Right cardiac atrium (tissue), 5 donors: Measurements from ENCODE around the gene GRM7. TPM values are rescaled to one million over a fixed set of nuclear protein-coding genes. Genes with fewer than 3 reads are reported as not detected.

ENCODE experiments used
- ATAC-seq, 2 donors: fragments of 200-7000 bp; cut with Tn5 transposase; one replicate each; pipeline versions ENCODE4 v1.8.0 to v1.9.1; 2020; ENCODE audit warnings: moderate library complexity in 2 of 2, mild to moderate bottlenecking in 1 of 2
- DNase-seq, 3 donors: peaks; one replicate each; pipeline ENCODE4 v3.0.0-alpha.2; 2020
- H3K27ac ChIP-seq: one replicate; pipeline ENCODE4 v1.5.1; 2013; ENCODE audit warnings: mild to moderate bottlenecking, low read length, control low read depth, moderate library complexity
- H3K27me3 ChIP-seq: one replicate; pipeline ENCODE4 v1.6.1; 2013; ENCODE audit not compliant: control insufficient read depth, insufficient read depth
- H3K4me1 ChIP-seq: one replicate; pipeline ENCODE4 v1.6.1; 2013; ENCODE audit warnings: low read length; ENCODE audit not compliant: control insufficient read depth, insufficient read depth
- H3K4me3 ChIP-seq: one replicate; pipeline ENCODE4 v1.5.1; 2013; ENCODE audit warnings: low read length, control low read depth
- H3K9me3 ChIP-seq: one replicate; pipeline ENCODE4 v1.6.1; 2013; ENCODE audit warnings: low read length; ENCODE audit not compliant: control insufficient read depth
- WGBS: extraction: QIAGEN DNeasy Blood & Tissue Kit; methylation state at CpG from one replicate; pipeline ENCODE4 v1.1.7; 2013; 5-methylcytosine and 5-hydroxymethylcytosine counted together
- intact Hi-C, 4 donors: fragments of 100-400 bp; cut with DNase I; formaldehyde crosslinking; loops; one replicate each; pipeline versions ENCODE4 v1.11.0 to v1.14.0; 2022 to 2023
- polyA plus RNA-seq: library from polyadenylated mRNA; stranded (reverse); fragments of 200-250 nt; gene quantifications from one replicate; pipeline ENCODE4 v1.2.3, GENCODE V29; 2013
- total RNA-seq, 4 donors: library from RNA; stranded (reverse); fragmentation: NEBNext Ultra II Directional; extraction: Animal tissue kit (Norgen Biotek cat#: 25700); gene quantifications; one replicate each; pipeline ENCODE4 v1.2.1, GENCODE V29; 2021
- donor health status: healthy with polysubstance abuse.
- donor health status: DM: no; HTN: yes; CAD: no.
- donor health status: DM: no; HTN: no; CAD: no.
- donor health status: DM: no; HTN: yes; CAD: no; lungs with severe emphysema.
- donor health status: DM: yes; HTN: yes; CAD: no.

The GRM7 gene
- total and polyA plus RNA-seq, 5 donors: not detected

GRCh38 chr3:7203969-7204847 lies 343.3 kb downstream of the GRM7 start:
- Histone ChIP-seq H3K27ac (no peak overlapping the region), H3K9me3 (no peaks in the 10 kb centered on the region), H3K27me3 (no peaks in the 10 kb centered on the region), H3K4me3 (no peak overlapping the region), H3K4me1 (no peaks in the 10 kb centered on the region)
- WGBS: 87% methylated on average over 5 of the region's 5 CpGs
- intact Hi-C loops: no loop called here
- ATAC-seq (no peak), DNase-seq (no peak)

DNA sequence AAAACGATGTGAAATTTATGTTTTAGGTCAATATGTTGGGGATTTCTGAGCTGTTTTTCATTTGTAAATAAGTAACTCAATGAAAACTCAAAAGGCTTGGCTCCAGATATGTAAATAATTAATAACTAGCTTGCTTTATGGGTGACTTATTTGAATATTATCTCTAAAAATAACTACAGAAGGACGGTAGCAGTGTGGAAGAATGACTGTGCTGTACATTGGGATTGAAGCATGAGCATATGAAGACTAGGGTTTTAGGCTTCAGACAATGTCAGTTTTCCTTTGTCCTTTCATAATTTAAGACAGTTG lies 343.9 kb downstream of the GRM7 start:
- DNase-seq (no peak), ATAC-seq (no peak)
- Histone ChIP-seq H3K27ac (no peak overlapping the region), H3K4me1 (no peaks in the 10 kb centered on the region), H3K9me3 (no peaks in the 10 kb centered on the region), H3K27me3 (no peaks in the 10 kb centered on the region), H3K4me3 (no peak overlapping the region)
- 68% methylated on average over 2 of the region's 2 CpGs for WGBS
- intact Hi-C loops: no loop called here

- ATAC-seq (no peak), DNase-seq (no peak)
- H3K27me3 ChIP-seq: no peaks in the 10 kb centered on the region
- no peaks in the 10 kb centered on the region for H3K9me3 ChIP-seq
- intact Hi-C loops: no loop called here
- 69% methylated on average over 4 of the region's 4 CpGs for WGBS
- no peak overlapping the region for H3K27ac ChIP-seq
- H3K4me1 ChIP-seq: no peaks in the 10 kb centered on the region
- peak overlapping the region; percentile 36 for H3K4me3 ChIP-seq
These were observed 344.6 kb downstream of the GRM7 start for GRCh38 chr3:7205535-7205934.

DNA sequence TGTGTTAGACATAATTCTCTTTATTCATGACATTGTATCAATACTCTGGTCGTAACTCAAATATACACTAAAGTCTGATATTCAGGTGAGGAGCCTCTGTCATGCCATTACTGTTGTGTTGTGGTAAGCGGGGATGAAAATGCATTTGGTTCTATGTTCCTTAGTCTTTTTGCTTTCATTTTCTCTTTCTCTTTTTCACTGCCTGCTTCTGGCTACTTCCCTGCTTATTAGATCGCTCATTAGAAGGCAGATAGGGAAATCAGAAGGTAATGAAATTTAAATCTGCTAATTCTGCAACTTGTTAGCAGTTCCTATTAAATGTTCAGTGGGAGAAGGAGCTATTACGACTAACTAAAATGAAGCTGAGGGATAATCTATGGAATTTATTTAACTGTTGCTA lies 345.0 kb downstream of the GRM7 start:
- intact Hi-C loops: no loop called here
- ATAC-seq (no peak), DNase-seq (no peak)
- no peaks in the 10 kb centered on the region for H3K4me1 ChIP-seq
- H3K9me3 ChIP-seq: no peaks in the 10 kb centered on the region
- H3K27ac ChIP-seq: no peak overlapping the region
- no peaks in the 10 kb centered on the region for H3K27me3 ChIP-seq
- WGBS: 65% methylated on average over 4 of the region's 4 CpGs
- H3K4me3 ChIP-seq: peak overlapping the region; percentile 36

DNA sequence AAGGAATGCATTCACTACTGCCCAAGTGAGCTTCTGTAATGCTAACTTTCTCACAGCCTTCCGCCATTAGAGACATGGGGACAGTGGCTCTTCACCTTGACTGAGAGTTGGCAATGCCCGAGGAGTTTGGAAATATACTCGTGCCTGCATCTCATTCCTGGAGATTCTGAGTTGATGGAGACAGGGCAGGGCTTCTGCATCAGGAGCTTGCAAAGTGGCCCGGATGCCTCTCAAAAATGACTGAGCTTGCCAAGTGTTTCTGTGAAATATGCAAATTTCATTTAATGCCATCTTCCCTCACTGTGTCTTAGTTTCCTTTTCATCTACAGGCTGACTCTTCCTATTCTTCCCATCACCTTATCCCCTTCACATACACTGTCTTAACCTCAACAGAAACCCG lies 346.2 kb downstream of the GRM7 start:
- ATAC-seq: no peak
- DNase-seq: no peak
- H3K4me3 ChIP-seq: no peak overlapping the region
- 82% methylated on average over 5 of the region's 5 CpGs for WGBS
- H3K27me3 ChIP-seq: no peaks in the 10 kb centered on the region
- H3K9me3 ChIP-seq: no peaks in the 10 kb centered on the region
- no peak overlapping the region for H3K27ac ChIP-seq
- intact Hi-C loops: no loop called here
- no peaks in the 10 kb centered on the region for H3K4me1 ChIP-seq

DNA sequence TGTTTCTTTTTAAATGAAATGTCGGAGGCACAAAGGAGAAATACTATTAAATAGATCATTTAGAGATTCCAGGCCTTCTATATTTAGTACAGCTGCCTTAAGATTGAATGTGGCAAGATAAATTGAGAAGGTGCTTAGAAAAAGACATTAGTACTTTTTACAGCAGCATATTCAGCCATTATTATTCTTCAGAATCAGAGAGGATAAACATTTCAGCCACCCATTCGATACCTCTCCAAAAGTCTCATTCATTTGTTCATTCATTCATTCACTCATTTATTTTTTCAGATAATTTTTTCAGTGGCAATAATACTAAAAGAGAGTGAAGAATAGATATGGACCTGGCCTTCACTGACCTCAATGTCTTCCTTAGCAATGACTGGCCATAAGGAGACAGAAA lies 347.0 kb downstream of the GRM7 start:
- Histone ChIP-seq H3K9me3 (no peaks in the 10 kb centered on the region), H3K27me3 (no peaks in the 10 kb centered on the region), H3K4me3 (no peak overlapping the region), H3K27ac (no peak overlapping the region), H3K4me1 (no peaks in the 10 kb centered on the region)
- no peak for DNase-seq
- intact Hi-C loops: no loop called here
- 76% methylated on average over 2 of the region's 2 CpGs for WGBS
- ATAC-seq: no peak

- Histone ChIP-seq H3K27me3 (no peaks in the 10 kb centered on the region), H3K9me3 (no peaks in the 10 kb centered on the region), H3K27ac (no peak overlapping the region), H3K4me1 (no peaks in the 10 kb centered on the region), H3K4me3 (no peak overlapping the region)
- intact Hi-C loops: no loop called here
- DNase-seq (no peak), ATAC-seq (no peak)
These were observed 348.2 kb downstream of the GRM7 start for GRCh38 chr3:7209098-7209497.

DNA sequence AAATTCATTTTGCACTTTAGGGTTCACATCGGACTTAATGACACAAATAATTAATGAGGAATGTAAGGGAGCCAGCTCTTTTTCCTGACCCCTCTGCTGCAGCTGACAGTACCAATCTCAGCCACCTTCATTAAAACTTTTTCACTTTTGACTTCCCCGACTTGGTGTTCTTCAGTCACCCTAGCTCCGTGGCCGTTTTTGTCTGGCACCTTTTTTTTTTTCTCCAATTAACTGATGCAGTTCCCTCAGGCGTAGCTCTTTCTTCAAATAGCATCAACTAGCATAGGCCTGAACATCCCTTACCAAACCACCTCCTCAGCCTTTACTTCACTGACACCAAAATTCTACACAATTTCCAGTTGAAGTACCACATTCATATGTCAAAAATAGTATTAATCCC lies 350.8 kb downstream of the GRM7 start:
- Histone ChIP-seq H3K9me3 (no peaks in the 10 kb centered on the region), H3K27me3 (no peaks in the 10 kb centered on the region), H3K4me3 (no peak overlapping the region), H3K4me1 (no peaks in the 10 kb centered on the region), H3K27ac (no peak overlapping the region)
- 44% methylated on average over 5 of the region's 5 CpGs for WGBS
- ATAC-seq: no peak
- no peak for DNase-seq
- intact Hi-C loops: no loop called here

DNA sequence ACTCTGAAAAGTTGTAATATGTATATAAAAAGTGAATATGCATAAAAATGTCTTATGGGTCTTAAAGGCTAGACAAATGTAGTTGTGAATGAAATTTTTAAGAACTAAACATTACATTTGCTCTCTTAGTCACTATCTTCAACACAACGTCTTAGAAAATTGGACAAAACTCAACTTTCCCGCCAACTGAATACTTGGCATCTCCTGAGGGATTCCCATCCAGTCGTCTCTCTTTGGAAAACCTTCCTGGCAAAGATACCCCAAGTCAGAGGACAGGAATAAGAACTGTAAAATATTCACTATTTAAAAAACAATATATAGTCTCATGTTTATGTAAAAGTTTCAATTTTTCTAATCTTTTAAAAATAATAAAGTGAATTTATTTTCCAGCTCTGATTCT lies 354.8 kb downstream of the GRM7 start:
- intact Hi-C loops: no loop called here
- no peak overlapping the region for H3K4me3 ChIP-seq
- no peak overlapping the region for H3K27ac ChIP-seq
- WGBS: 38% methylated on average over 3 of the region's 3 CpGs
- ATAC-seq (no peak), DNase-seq (no peak)
- H3K27me3 ChIP-seq: no peaks in the 10 kb centered on the region
- H3K9me3 ChIP-seq: no peaks in the 10 kb centered on the region
- H3K4me1 ChIP-seq: no peaks in the 10 kb centered on the region

- no peak for ATAC-seq
- no peak overlapping the region for H3K27ac ChIP-seq
- H3K27me3 ChIP-seq: no peaks in the 10 kb centered on the region
- 97% methylated on average over 4 of the region's 4 CpGs for WGBS
- H3K4me3 ChIP-seq: no peak overlapping the region
- intact Hi-C loops: no loop called here
- no peak for DNase-seq
- no peaks in the 10 kb centered on the region for H3K9me3 ChIP-seq
- no peaks in the 10 kb centered on the region for H3K4me1 ChIP-seq
These were observed 365.5 kb downstream of the GRM7 start for GRCh38 chr3:7226393-7226792.

DNA sequence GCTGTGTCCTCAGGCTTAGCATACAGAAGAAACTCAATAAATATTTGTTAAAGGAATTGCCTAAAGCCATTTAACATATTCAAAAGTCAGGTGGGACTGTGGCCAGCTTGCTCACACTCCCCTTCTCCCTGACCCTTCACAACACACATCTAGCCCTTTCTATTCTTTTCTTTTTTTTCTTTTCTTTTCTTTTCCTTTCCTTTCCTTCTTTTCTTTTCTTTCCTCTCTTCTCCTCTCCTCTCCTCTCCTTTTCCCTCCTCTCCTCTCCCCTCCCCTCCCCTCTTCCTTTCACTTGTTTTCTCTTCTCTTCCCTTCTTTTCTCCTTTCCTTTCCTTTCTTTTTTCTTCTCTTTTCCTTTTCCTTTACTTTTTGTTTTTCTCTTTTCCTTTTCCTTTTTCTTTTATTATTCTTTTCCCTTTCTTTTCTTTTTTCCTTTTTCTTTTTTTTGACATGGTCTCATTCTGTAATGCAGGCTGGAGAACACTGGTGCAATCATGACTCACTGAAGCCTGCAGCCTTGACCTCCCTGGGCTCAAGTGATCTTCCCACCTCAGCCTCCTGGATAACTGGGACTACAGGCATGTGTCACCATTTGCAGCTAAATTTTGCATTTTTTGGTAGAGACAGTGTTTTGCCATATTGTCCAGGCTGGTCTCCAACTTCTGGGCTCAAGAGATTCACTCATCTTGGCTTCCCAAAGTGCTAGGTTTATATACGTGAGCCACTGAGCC lies 377.8 kb downstream of the GRM7 start:
- Histone ChIP-seq H3K27ac (no peak overlapping the region), H3K4me1 (no peaks in the 10 kb centered on the region), H3K27me3 (no peaks in the 10 kb centered on the region), H3K9me3 (no peaks in the 10 kb centered on the region), H3K4me3 (no peak overlapping the region)
- ATAC-seq: no peak
- intact Hi-C loops: no loop called here
- WGBS: 44% methylated on average over 1 of the region's 1 CpG
- DNase-seq: no peak
